HepG2 (cell line): Measurements from ENCODE around the gene HOXB2. TPM values are rescaled to one million over a fixed set of nuclear protein-coding genes. Genes with fewer than 3 reads are reported as not detected.

Experiments used
- ATAC-seq: fragments of 200-7000 bp; cut with Tn5 transposase; 3 replicates; pipeline ENCODE4 v1.9.1; 2020; ENCODE audit warnings: mild to moderate bottlenecking, moderate library complexity
- BruUV-seq: library from RNA; stranded (reverse); fragments of 400-500 nt; replicated peaks from 2 replicates; lab custom pipeline; 2021; lab: Mats Ljungman, UMichigan
- CTCF ChIA-PET: fragments of 300-600 bp; formaldehyde crosslinking; extraction: SDS; loops from one replicate; lab custom pipeline; 2021; ENCODE audit warnings: low total read pairs, inconsistent platforms, low intra/inter-chr PET ratio; lab: Yijun Ruan, JAX
- POLR2A ChIA-PET: fragments of 350-600 bp; sonication (Branson Sonifier 250); formaldehyde crosslinking; loops from one replicate; lab custom pipeline; 2020; ENCODE audit warnings: antibody characterized with exemption, inconsistent platforms; lab: Yijun Ruan, JAX
- DNase-seq: peaks from one replicate; pipeline ENCODE4 v3.0.0-alpha.2; 2015; ENCODE audit warnings: low spot score
- FAIRE-seq: peaks from 3 replicates; lab custom pipeline; 2011; peaks lifted over from hg19 to GRCh38; lab: Jason Lieb, UNC
- H2AFZ ChIP-seq: one replicate; pipeline ENCODE4 v1.6.1; 2011; ENCODE audit warnings: low read length, inconsistent platforms
- H3K27ac ChIP-seq: fragments of 300-600 bp; 3 replicates; pipeline ENCODE4 v1.8.0; 2011; ENCODE audit warnings: mixed run types, mild to moderate bottlenecking, mixed read lengths, low read length, inconsistent platforms; ENCODE audit not compliant: insufficient read depth; ENCODE audit errors: extremely low read length
- H3K27me3 ChIP-seq, 2 experiments: fragments of 200-600 bp in 1 of 2; 2 replicates in 1 of 2; 3 replicates in 1 of 2; pipeline versions ENCODE4 v1.6.0 to v1.8.0; 2011; ENCODE audit warnings: low read length in 2 of 2, mild to moderate bottlenecking in 2 of 2, moderate library complexity in 2 of 2, inconsistent platforms in 1 of 2; ENCODE audit not compliant: insufficient read depth in 2 of 2, control insufficient read depth in 1 of 2
- H3K36me3 ChIP-seq, 2 experiments: fragments of 200-600 bp in 1 of 2; replicated peaks in 1 of 2; 2 replicates in 1 of 2; 3 replicates in 1 of 2; pipeline versions ENCODE4 v1.5.1 to v1.8.0; 2011; ENCODE audit warnings: low read length in 2 of 2, inconsistent platforms in 1 of 2; ENCODE audit not compliant: insufficient read depth in 2 of 2, control insufficient read depth in 1 of 2
- H3K4me1 ChIP-seq: 2 replicates; pipeline ENCODE4 v1.5.1; 2012; ENCODE audit warnings: low read length, inconsistent platforms; ENCODE audit not compliant: insufficient read depth
- H3K4me2 ChIP-seq: 2 replicates; pipeline ENCODE4 v1.6.0; 2011; ENCODE audit warnings: low read depth, low read length, inconsistent platforms
- H3K4me3 ChIP-seq, 3 experiments: fragments of 200-600 bp in 1 of 3; sonication (generic), shearing (Covaris generic) in 1 of 3; replicated peaks in 1 of 3; 2 replicates each; pipeline ENCODE4 v1.5.1; 2011 to 2016; ENCODE audit warnings: low read length in 3 of 3, inconsistent platforms in 2 of 3, low read depth in 2 of 3, mild to moderate bottlenecking in 2 of 3, control low read depth in 1 of 3, mixed read lengths in 1 of 3; ENCODE audit not compliant: insufficient read depth in 1 of 3
- H3K79me2 ChIP-seq: one replicate; pipeline ENCODE4 v1.6.1; 2011; ENCODE audit warnings: low read length, inconsistent platforms; ENCODE audit not compliant: insufficient read depth
- H3K9ac ChIP-seq: 2 replicates; pipeline ENCODE4 v1.6.0; 2011; ENCODE audit warnings: mild to moderate bottlenecking, low read depth, low read length, inconsistent platforms; ENCODE audit not compliant: insufficient read depth
- H3K9me3 ChIP-seq: 2 replicates; pipeline ENCODE4 v1.5.1; 2012; ENCODE audit warnings: mild to moderate bottlenecking, low read length
- H4K20me1 ChIP-seq: 2 replicates; pipeline ENCODE4 v1.6.0; 2011; ENCODE audit warnings: inconsistent platforms, mild to moderate bottlenecking, low read length, moderate library complexity; ENCODE audit not compliant: insufficient read depth
- CBX1 ChIP-seq: IDR thresholded peaks from one replicate; pipeline ENCODE4 v1.6.1; 2016; ENCODE audit warnings: antibody characterized with exemption, low read depth
- GABPA ChIP-seq, 2 experiments: IDR thresholded peaks; 2 replicates each; pipeline ENCODE4 v1.6.1; 2011 to 2016; ENCODE audit warnings: low read depth in 2 of 2, low read length in 1 of 2, missing biosample characterization in 1 of 2, missing genetic modification characterization in 1 of 2
- KAT8 ChIP-seq: IDR thresholded peaks from 2 replicates; pipeline ENCODE4 v1.6.1; 2016; ENCODE audit warnings: missing genetic modification reagents, missing compliant biosample characterization
- SCMH1 ChIP-seq: sonication (generic); formaldehyde crosslinking; IDR thresholded peaks from 2 replicates; pipeline ENCODE4 v1.9.0; 2021; ENCODE audit warnings: missing genetic modification reagents, mild to moderate bottlenecking, borderline replicate concordance
- SMC3 ChIP-seq: IDR thresholded peaks from 2 replicates; pipeline ENCODE4 v1.6.1; 2011; ENCODE audit warnings: low read length, improper control_type of control experiment
- ZBTB20 ChIP-seq: sonication (generic); formaldehyde crosslinking; IDR thresholded peaks from 2 replicates; pipeline ENCODE4 v1.8.1; 2023; ENCODE audit warnings: missing genetic modification reagents, low read depth, mild to moderate bottlenecking, borderline replicate concordance
- ZBTB25 ChIP-seq: IDR thresholded peaks from 2 replicates; pipeline ENCODE4 v1.6.1; 2018; ENCODE audit warnings: missing genetic modification reagents
- ZNF441 ChIP-seq: sonication (generic); formaldehyde crosslinking; IDR thresholded peaks from 2 replicates; pipeline ENCODE4 v1.7.0; 2021; ENCODE audit warnings: missing genetic modification reagents, borderline replicate concordance
- ZNF569 ChIP-seq: sonication (generic); formaldehyde crosslinking; IDR thresholded peaks from 2 replicates; pipeline ENCODE4 v1.5.0; 2020; ENCODE audit warnings: mild to moderate bottlenecking, missing genetic modification reagents, moderate library complexity, borderline replicate concordance
- WGBS: methylation state at CpG from one replicate; pipeline ENCODE4 v1.1.6; 2017; ENCODE audit warnings: low lambda C conversion rate; 5-methylcytosine and 5-hydroxymethylcytosine counted together
- in situ Hi-C: cut with HindIII; loops from 2 replicates; pipeline ENCODE4 v1.10.0; 2017; ENCODE audit warnings: low pct_unique_long_range_greater_than_20kb; ENCODE audit not compliant: extremely low pct_ligation_motif_present
- intact Hi-C: fragments of 100-400 bp; cut with micrococcal nuclease; formaldehyde crosslinking; loops from one replicate; pipeline ENCODE4 v1.10.0; 2022; ENCODE audit not compliant: unreplicated experiment
- polyA plus RNA-seq, 8 experiments: library from polyadenylated mRNA; depleted of rRNA in 3 of 8; stranded (reverse) in 7 of 8; unstranded in 1 of 8; fragments of >200 nt; fragmentation: Illumina TruSeq in 4 of 8; extraction: Trizol in 4 of 8; gene quantifications; 2 replicates each; pipeline versions ENCODE4 v1.2.1 to v1.2.3, GENCODE V29; 2011 to 2016; ENCODE audit warnings: low read depth in 4 of 8, missing spikeins in 1 of 8, mixed read lengths in 1 of 8; ENCODE audit not compliant: insufficient read depth in 1 of 8
- total RNA-seq, 5 experiments: library from RNA; depleted of rRNA; stranded (reverse); fragments of >200 nt; fragmentation: Illumina TruSeq; extraction: Trizol; gene quantifications; 2 replicates each; pipeline ENCODE4 v1.2.3, GENCODE V29; 2016; ENCODE audit warnings: low read depth in 1 of 5
- TF ChIP-seq, protein P1 (sequence below): IDR thresholded peaks from 2 replicates; pipeline ENCODE4 v1.6.1; 2012; ENCODE audit warnings: inconsistent platforms

HOXB2 gene
- total and polyA plus RNA-seq, 2 of the 13 experiments (the other 11 are each of a cell fraction or from before 2014, with no cell fraction given), result not detected

DNA sequence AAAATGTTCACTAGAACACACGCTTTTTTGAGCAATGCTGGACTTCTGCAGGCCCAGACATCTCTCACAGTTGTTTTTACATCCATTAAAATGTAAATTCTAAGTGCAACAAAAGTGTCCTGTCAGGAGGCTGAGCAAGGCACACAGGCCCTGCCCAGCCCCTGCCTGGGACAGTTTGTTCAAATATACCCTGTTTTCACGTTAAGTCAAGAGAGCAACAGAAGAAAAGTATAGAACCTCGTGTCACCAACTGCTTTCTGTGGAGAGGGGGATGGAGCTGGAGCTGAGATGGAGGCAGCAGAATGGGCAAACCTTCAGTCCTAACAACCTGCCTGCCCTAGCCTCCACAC is 4.3 kb upstream of the HOXB2 start:
- Histone ChIP-seq H3K4me2 (no peak overlapping the region), H3K9me3 (no peaks in the 10 kb centered on the region), H4K20me1 (no peaks in the 10 kb centered on the region; the same call in 1 of the 2 replicates), H3K79me2 (no peaks in the 10 kb centered on the region), H3K9ac (no peak overlapping the region), H3K4me1 (no peaks in the 10 kb centered on the region), H2AFZ (no peak overlapping the region), H3K27me3 (peaks cover 14 to 94% of the 10 kb centered on the region in 2 experiments), H3K4me3 (no peak overlapping the region), H3K27ac (no peak overlapping the region), H3K36me3 (no peaks in the 10 kb centered on the region)
- POLR2A ChIA-PET, result no interaction called here
- in situ Hi-C loops, result no loop called here
- intact Hi-C loops, result no loop called here
- CTCF ChIA-PET, result no interaction called here
- FAIRE-seq, result no peak
- no peak for TF ChIP-seq ZNF441 (CRISPR knock-in tag)
- no peak for TF ChIP-seq GABPA (IDR thresholded peaks at IDR 0.05; ENCODE audit: low read depth, low read length)
- TF ChIP-seq GABPA (CRISPR knock-in tag; IDR thresholded peaks at IDR 0.05; ENCODE audit: low read depth), result no peak
- TF ChIP-seq SMC3, result no peak
- TF ChIP-seq SCMH1 (CRISPR knock-in tag), result no peak
- TF ChIP-seq CBX1, result no peak
- no peak for TF ChIP-seq KAT8 (CRISPR knock-in tag)
- TF ChIP-seq ZNF569 (CRISPR knock-in tag), result no peak
- TF ChIP-seq, protein P1, sequence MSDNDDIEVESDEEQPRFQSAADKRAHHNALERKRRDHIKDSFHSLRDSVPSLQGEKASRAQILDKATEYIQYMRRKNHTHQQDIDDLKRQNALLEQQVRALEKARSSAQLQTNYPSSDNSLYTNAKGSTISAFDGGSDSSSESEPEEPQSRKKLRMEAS, result no peak
- TF ChIP-seq ZBTB20 (CRISPR knock-in tag), result no peak
- no peak for TF ChIP-seq ZBTB25 (CRISPR knock-in tag)
- no peak for DNase-seq
- BruUV-seq, result no TSS peak
- under 1% methylated on average over 3 of the region's 3 CpGs for WGBS
- no peak for ATAC-seq
